Neural cell (in vitro differentiated cells): ENCODE results near the gene RAP1A. TPM values are rescaled to one million over a fixed set of nuclear protein-coding genes. Genes with fewer than 3 reads are reported as not detected.

ENCODE experiments used
- H2AFZ ChIP-seq: fragments of 200-600, 300-800 bp; sonication (generic), shearing (Covaris generic); 2 replicates; pipeline ENCODE4 v1.6.0; 2014; ENCODE audit warnings: low read depth, mild to moderate bottlenecking, antibody characterized with exemption, low read length, moderate library complexity
- H3F3A ChIP-seq: fragments of 200-600 bp; shearing (Covaris generic); 2 replicates; pipeline ENCODE4 v1.6.1; 2016; ENCODE audit warnings: mild to moderate bottlenecking, moderate library complexity, mixed read lengths, antibody characterized with exemption, low read length; ENCODE audit not compliant: insufficient read depth, poor library complexity, severe bottlenecking
- H3K27ac ChIP-seq: fragments of 200-600, 300-800 bp; sonication (generic), shearing (Covaris generic); 2 replicates; pipeline ENCODE4 v1.5.1; 2014; ENCODE audit warnings: mild to moderate bottlenecking, low read length, moderate library complexity
- H3K27me3 ChIP-seq: fragments of 300-800, 200-600 bp; sonication (generic), shearing (Covaris generic); 2 replicates; pipeline ENCODE4 v1.6.0; 2014; ENCODE audit warnings: mild to moderate bottlenecking, low read depth, low read length, moderate library complexity; ENCODE audit not compliant: insufficient read depth
- H3K36me3 ChIP-seq: fragments of 300-800, 200-600 bp; sonication (generic), shearing (Covaris generic); 2 replicates; pipeline ENCODE4 v1.5.1; 2014; ENCODE audit warnings: mild to moderate bottlenecking, antibody characterized with exemption, low read length, moderate library complexity; ENCODE audit not compliant: insufficient read depth
- H3K4me2 ChIP-seq: fragments of 300-800, 200-600 bp; sonication (generic), shearing (Covaris generic); 2 replicates; pipeline ENCODE4 v1.6.0; 2014; ENCODE audit warnings: mild to moderate bottlenecking, low read length
- H3K4me3 ChIP-seq: fragments of 300-800, 200-600 bp; sonication (generic), shearing (Covaris generic); 2 replicates; pipeline ENCODE4 v1.5.1; 2014; ENCODE audit warnings: mild to moderate bottlenecking, low read length, moderate library complexity
- H3K79me2 ChIP-seq: fragments of 200-600 bp; shearing (Covaris generic); replicated peaks from 2 replicates; pipeline ENCODE4 v1.6.0; 2014; ENCODE audit warnings: mild to moderate bottlenecking, low read length, moderate library complexity; ENCODE audit not compliant: insufficient read depth
- H3K9ac ChIP-seq: fragments of 300-800, 200-600 bp; sonication (generic), shearing (Covaris generic); 2 replicates; pipeline ENCODE4 v1.6.1; 2016; ENCODE audit warnings: mild to moderate bottlenecking, low read length, mixed read lengths
- H3K9me2 ChIP-seq: fragments of 200-600 bp; shearing (Covaris generic); 2 replicates; pipeline ENCODE4 v1.6.1; 2016; ENCODE audit warnings: mild to moderate bottlenecking, low read length, mixed read lengths; ENCODE audit not compliant: insufficient read depth
- H3K9me3 ChIP-seq: fragments of 200-600, 300-800 bp; sonication (generic), shearing (Covaris generic); 2 replicates; pipeline ENCODE4 v1.6.1; 2016; ENCODE audit warnings: mild to moderate bottlenecking, mixed run types, low read length, moderate library complexity, mixed read lengths
- H4K20me1 ChIP-seq: fragments of 200-600 bp; shearing (Covaris generic); 2 replicates; pipeline ENCODE4 v1.6.1; 2016; ENCODE audit warnings: mild to moderate bottlenecking, mixed run types; ENCODE audit not compliant: insufficient read depth
- CTCF ChIP-seq: fragments of 450-650 bp; IDR thresholded peaks from 2 replicates; pipeline ENCODE4 v1.5.1; 2014; ENCODE audit warnings: antibody characterized with exemption, mild to moderate bottlenecking, moderate library complexity; ENCODE audit not compliant: poor library complexity, severe bottlenecking
- EP300 ChIP-seq: fragments of 450-650 bp; conservative IDR thresholded peaks from 2 replicates; pipeline ENCODE4 v1.6.1; 2014; ENCODE audit warnings: antibody characterized with exemption, mild to moderate bottlenecking, moderate library complexity; ENCODE audit not compliant: poor library complexity, severe bottlenecking
- EZH2 ChIP-seq: fragments of 200-600, 300-800 bp; shearing (Covaris generic), sonication (generic); IDR thresholded peaks from 2 replicates; pipeline ENCODE4 v1.6.1; 2014; ENCODE audit warnings: antibody characterized with exemption, low read length, borderline replicate concordance, mild to moderate bottlenecking; ENCODE audit not compliant: insufficient read depth, poor library complexity, severe bottlenecking
- MXI1 ChIP-seq: fragments of 450-650 bp; conservative IDR thresholded peaks from 2 replicates; pipeline ENCODE4 v1.6.1; 2014; ENCODE audit warnings: antibody characterized with exemption, mild to moderate bottlenecking; ENCODE audit not compliant: poor library complexity, severe bottlenecking
- POLR2AphosphoS5 ChIP-seq: IDR thresholded peaks from 2 replicates; pipeline ENCODE4 v1.6.1; 2012
- RAD21 ChIP-seq: fragments of 450-650 bp; conservative IDR thresholded peaks from 2 replicates; pipeline ENCODE4 v1.6.1; 2014; ENCODE audit warnings: antibody characterized with exemption, mild to moderate bottlenecking, moderate library complexity
- REST ChIP-seq: IDR thresholded peaks from 2 replicates; pipeline ENCODE4 v1.6.1; 2012; ENCODE audit warnings: borderline replicate concordance
- SMC3 ChIP-seq: fragments of 450-650 bp; conservative IDR thresholded peaks from 2 replicates; pipeline ENCODE4 v1.6.1; 2014; ENCODE audit warnings: antibody characterized with exemption, mild to moderate bottlenecking, moderate library complexity; ENCODE audit not compliant: poor library complexity
- TAF1 ChIP-seq: IDR thresholded peaks from 2 replicates; pipeline ENCODE4 v1.6.1; 2012; ENCODE audit warnings: low read depth
- polyA plus RNA-seq: library from polyadenylated mRNA; depleted of rRNA; stranded (reverse); fragments of >200 nt; gene quantifications from 2 replicates; pipeline ENCODE4 v1.2.3, GENCODE V29; 2014

Gene RAP1A
- polyA plus RNA-seq, 1 donor from 2014 or later: 28.7 TPM

GRCh38 chr1:111597426-111597825, 22.2 kb upstream of the RAP1A start:
- Histone ChIP-seq H3K79me2 (no peaks in the 10 kb centered on the region), H3K4me3 (no peak overlapping the region), H3K9ac (no peak overlapping the region), H2AFZ (no peak overlapping the region), H3K4me2 (no peak overlapping the region), H3K36me3 (no peaks in the 10 kb centered on the region), H3F3A (no peaks in the 10 kb centered on the region), H3K27ac (no peak overlapping the region), H4K20me1 (no peaks in the 10 kb centered on the region), H3K9me2 (no peaks in the 10 kb centered on the region), H3K27me3 (no peaks in the 10 kb centered on the region), H3K9me3 (no peaks in the 10 kb centered on the region)
- TF ChIP-seq EZH2: no peak
- TF ChIP-seq MXI1: no peak
- no peak for TF ChIP-seq POLR2AphosphoS5
- no peak for TF ChIP-seq EP300
- TF ChIP-seq REST: no peak
- TF ChIP-seq TAF1: no peak
- no peak for TF ChIP-seq CTCF
- TF ChIP-seq SMC3: no peak
- TF ChIP-seq RAD21: no peak

- H3K27me3 ChIP-seq: no peaks in the 10 kb centered on the region
- H3F3A ChIP-seq: no peaks in the 10 kb centered on the region
- TF ChIP-seq SMC3: no peak
- TF ChIP-seq MXI1: no peak
- no peak for TF ChIP-seq RAD21
- TF ChIP-seq REST: no peak
- no peak for TF ChIP-seq TAF1
- no peak for TF ChIP-seq EP300
- no peak for TF ChIP-seq CTCF
- no peak for TF ChIP-seq POLR2AphosphoS5
- no peak for TF ChIP-seq EZH2
- no peaks in the 10 kb centered on the region for H4K20me1 ChIP-seq
- H3K9ac ChIP-seq: no peak overlapping the region
- no peak overlapping the region for H2AFZ ChIP-seq
- H3K9me2 ChIP-seq: no peaks in the 10 kb centered on the region
- H3K9me3 ChIP-seq: no peaks in the 10 kb centered on the region
- no peak overlapping the region for H3K4me3 ChIP-seq
- H3K4me2 ChIP-seq: no peak overlapping the region
- no peaks in the 10 kb centered on the region for H3K79me2 ChIP-seq
- no peak overlapping the region for H3K27ac ChIP-seq
- H3K36me3 ChIP-seq: no peaks in the 10 kb centered on the region
Measured at GRCh38 chr1:111598544-111598943, 21.0 kb upstream of the RAP1A start.
